AG09309 (cell line): ENCODE data around the gene ASB3.

Experiments
- DNase-seq: peaks from one replicate; pipeline ENCODE4 v3.0.0-alpha.2; 2010; ENCODE audit warnings: low read depth
- H3K4me3 ChIP-seq: 2 replicates; pipeline ENCODE4 v1.5.1; 2011; ENCODE audit warnings: mild to moderate bottlenecking, low read depth, low read length, moderate library complexity; ENCODE audit not compliant: control insufficient read depth
- TF ChIP-seq, protein P1 (sequence below): IDR thresholded peaks from 2 replicates; pipeline ENCODE4 v1.5.1; 2011; ENCODE audit warnings: mild to moderate bottlenecking, low read depth, low read length, inconsistent platforms; ENCODE audit not compliant: insufficient read depth, control insufficient read depth; ENCODE audit errors: missing control alignments

The ASB3 gene

DNA sequence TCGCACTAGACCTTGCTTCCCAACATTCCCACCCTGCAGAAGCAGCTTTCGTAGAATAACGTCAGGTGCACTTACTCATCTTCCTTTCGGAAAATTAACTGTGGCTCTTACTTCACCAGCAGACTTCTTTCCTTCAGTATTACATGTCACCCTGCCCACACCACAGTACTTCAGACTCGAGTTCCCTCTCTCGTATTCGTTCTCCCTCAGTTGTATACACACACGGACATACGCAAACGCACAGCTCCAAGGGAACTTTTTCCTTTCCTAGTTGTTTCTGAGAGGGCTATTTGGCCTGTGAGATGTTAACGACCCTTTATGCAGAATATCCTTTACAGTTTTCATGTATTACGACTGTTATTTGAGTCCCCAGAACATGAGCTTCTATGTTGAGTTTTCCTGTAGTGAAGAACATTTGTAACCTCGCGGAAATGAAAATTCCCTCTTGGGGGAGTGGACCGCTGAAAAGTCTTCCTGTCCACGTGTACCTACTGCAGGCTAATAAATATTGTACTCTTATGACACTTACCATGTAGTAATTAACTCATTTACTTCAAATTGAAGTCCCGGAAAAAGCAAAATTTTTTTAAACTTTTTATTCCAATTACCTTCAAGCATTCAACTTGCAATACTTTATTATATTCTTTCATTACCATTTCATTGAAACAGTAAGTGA is 999 bp upstream of the ASB3 start:
- no peak for DNase-seq
- H3K4me3 ChIP-seq = peak overlapping the region; percentile 85
- TF ChIP-seq, protein P1, sequence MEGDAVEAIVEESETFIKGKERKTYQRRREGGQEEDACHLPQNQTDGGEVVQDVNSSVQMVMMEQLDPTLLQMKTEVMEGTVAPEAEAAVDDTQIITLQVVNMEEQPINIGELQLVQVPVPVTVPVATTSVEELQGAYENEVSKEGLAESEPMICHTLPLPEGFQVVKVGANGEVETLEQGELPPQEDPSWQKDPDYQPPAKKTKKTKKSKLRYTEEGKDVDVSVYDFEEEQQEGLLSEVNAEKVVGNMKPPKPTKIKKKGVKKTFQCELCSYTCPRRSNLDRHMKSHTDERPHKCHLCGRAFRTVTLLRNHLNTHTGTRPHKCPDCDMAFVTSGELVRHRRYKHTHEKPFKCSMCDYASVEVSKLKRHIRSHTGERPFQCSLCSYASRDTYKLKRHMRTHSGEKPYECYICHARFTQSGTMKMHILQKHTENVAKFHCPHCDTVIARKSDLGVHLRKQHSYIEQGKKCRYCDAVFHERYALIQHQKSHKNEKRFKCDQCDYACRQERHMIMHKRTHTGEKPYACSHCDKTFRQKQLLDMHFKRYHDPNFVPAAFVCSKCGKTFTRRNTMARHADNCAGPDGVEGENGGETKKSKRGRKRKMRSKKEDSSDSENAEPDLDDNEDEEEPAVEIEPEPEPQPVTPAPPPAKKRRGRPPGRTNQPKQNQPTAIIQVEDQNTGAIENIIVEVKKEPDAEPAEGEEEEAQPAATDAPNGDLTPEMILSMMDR = no peak

DNA sequence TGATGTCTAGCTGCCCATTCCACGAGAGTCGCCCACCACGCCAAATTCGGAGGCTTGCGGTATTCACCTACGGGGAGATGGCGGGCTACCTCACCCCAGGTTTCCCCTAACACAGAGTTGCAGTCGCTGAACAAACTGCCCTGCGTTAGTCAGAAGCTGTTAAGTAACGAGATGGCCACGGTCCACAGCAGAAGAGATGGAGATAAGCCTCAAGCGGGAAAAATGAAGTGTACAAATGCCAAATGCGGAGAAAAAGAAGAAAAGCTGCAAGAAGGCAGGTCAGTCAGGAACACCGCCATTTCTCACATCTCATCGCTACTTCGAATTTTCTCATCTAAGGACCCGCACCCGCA is 425 bp downstream of the ASB3 start:
- TF ChIP-seq, protein P1 = no peak
- peak overlapping the region; percentile 85 for H3K4me3 ChIP-seq
- no peak for DNase-seq

DNA sequence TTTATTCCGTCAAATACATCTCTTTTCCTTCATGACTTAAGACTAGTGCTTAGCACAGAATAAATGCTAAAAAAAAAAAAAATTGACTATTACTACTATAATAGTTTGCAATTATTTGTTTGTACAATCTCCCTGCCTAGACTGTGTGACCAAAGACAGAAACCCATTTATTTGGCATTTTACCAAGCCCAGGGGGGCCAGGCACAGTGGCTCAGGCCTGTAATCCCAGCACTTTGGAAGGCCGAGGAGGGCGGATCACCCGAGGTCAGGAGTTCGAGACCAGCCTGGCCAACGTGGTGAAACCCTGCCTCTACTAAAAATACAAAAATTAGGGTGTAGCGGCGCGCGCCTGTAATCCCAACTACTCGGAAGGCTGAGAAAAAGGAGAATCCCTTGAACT is 1.4 kb downstream of the ASB3 start:
- TF ChIP-seq, protein P1 = no peak
- peak overlapping the region; percentile 85 for H3K4me3 ChIP-seq
- DNase-seq = no peak

DNA sequence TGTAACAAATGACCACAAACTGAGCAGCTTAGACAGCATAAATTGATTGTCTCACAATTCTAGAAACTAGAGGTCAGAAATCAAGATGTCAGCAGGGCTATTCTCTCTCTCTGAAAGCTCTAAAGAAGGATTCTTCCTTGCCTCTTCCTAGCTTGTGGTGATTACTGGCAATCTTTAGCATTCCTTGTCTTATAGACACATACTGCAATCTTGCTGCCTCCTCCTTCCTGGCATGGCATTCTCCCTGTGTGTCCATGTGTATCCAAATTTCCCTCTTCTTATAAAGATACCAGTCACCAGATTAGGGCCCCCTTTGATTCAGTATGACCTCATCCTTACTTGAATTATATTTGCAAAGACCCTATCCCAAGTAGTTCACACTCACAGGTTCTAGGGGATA is 2.3 kb downstream of the ASB3 start:
- DNase-seq = no peak
- H3K4me3 ChIP-seq = no peak overlapping the region
- TF ChIP-seq, protein P1 = no peak

DNA sequence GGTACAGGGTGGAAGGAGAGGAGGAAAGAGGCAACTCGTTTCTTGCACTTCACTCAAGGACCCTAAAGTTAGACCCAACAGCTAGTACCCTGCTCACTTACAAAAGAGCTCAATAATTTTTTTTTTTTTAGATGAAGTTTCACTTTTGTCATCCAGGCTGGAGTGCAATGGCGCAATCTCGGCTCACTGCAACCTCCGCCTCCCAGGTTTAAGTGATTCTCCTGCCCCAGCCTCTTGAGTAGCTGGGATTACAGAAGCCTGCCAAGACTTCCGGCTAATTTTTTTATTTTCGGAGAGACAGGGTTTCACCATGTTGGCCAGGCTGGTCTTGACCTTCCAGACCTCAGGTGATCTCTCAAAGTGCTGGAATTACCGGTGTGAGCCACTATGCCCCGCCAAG is 4.1 kb downstream of the ASB3 start:
- H3K4me3 ChIP-seq = no peak overlapping the region

DNA sequence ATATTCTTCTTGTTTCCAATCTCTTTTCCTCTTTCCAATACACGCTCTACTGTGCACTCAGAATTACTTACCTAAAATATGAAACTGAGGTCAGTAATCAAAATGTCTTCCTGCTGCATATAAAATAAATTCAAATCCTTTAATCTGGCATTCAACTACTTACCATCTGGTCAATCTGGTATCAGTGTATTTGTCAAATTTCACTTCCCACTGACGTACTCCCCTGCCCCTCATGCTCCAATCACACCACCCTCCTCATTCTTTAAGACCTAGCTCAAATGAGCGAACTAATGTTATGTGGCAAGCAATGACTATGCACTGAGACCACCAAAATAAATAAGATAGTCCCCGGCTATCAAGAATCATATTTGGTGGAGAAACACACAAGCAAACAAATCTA is 6.7 kb downstream of the ASB3 start:
- no peak overlapping the region for H3K4me3 ChIP-seq
- TF ChIP-seq, protein P1 = no peak
- DNase-seq = no peak

More for the DNA sequence above, 4.1 kb downstream of the ASB3 start:
- TF ChIP-seq, protein P1 = no peak
- no peak for DNase-seq
